SK-N-SH (cell line): ENCODE data around the gene KCNIP4. TPM values are rescaled to one million over a fixed set of nuclear protein-coding genes. Genes with fewer than 3 reads are reported as not detected.

Source experiments
- CTCF ChIA-PET: fragments of 300-600, 350-600 bp; formaldehyde crosslinking; extraction: SDS; loops from one replicate; lab custom pipeline; 2021; lab: Yijun Ruan, JAX
- POLR2A ChIA-PET: fragments of 350-600 bp; sonication (Branson Sonifier 250); formaldehyde crosslinking; extraction: SDS; loops from one replicate; lab custom pipeline; 2020; ENCODE audit warnings: antibody characterized with exemption, inconsistent platforms; lab: Yijun Ruan, JAX
- DNase-seq: peaks from one replicate; pipeline ENCODE4 v3.0.0; 2012
- H2AFZ ChIP-seq: fragments of 200-600 bp; sonication (generic); 2 replicates; pipeline ENCODE4 v1.8.1; 2016; ENCODE audit warnings: antibody characterized with exemption, mild to moderate bottlenecking, low read depth
- H3F3A ChIP-seq: fragments of 200-600 bp; sonication (generic); replicated peaks from 2 replicates; pipeline ENCODE3; 2016; ENCODE audit warnings: antibody characterized with exemption, mild to moderate bottlenecking; ENCODE audit not compliant: insufficient read depth
- H3K27ac ChIP-seq, 2 experiments: fragments of 200-500 bp in 1 of 2; fragments of 200-600 bp in 1 of 2; sonication (Bioruptor generic) in 1 of 2; sonication (generic), shearing (Covaris generic) in 1 of 2; 2 replicates each; pipeline versions ENCODE4 v1.5.1 to v1.6.1; 2014 to 2016; ENCODE audit warnings: low read depth in 2 of 2, inconsistent platforms in 1 of 2, low read length in 1 of 2, mild to moderate bottlenecking in 1 of 2, mixed read lengths in 1 of 2
- H3K27me3 ChIP-seq: fragments of 200-600 bp; sonication (generic), shearing (Covaris generic); 2 replicates; pipeline ENCODE4 v1.6.1; 2016; ENCODE audit warnings: mixed run types; ENCODE audit not compliant: insufficient read depth
- H3K36me3 ChIP-seq, 2 experiments: fragments of 200-500 bp in 1 of 2; fragments of 200-600 bp in 1 of 2; sonication (Bioruptor generic) in 1 of 2; sonication (generic) in 1 of 2; replicated peaks in 1 of 2; 2 replicates each; pipeline versions ENCODE3 to v1.5.1; 2014 to 2016; ENCODE audit warnings: low read length in 1 of 2, mild to moderate bottlenecking in 1 of 2; ENCODE audit not compliant: insufficient read depth in 2 of 2, control insufficient read depth in 1 of 2
- H3K4me1 ChIP-seq, 2 experiments: fragments of 200-500 bp in 1 of 2; fragments of 200-600 bp in 1 of 2; sonication (Bioruptor generic) in 1 of 2; sonication (generic), shearing (Covaris generic) in 1 of 2; 2 replicates each; pipeline versions ENCODE4 v1.5.1 to v1.6.1; 2014 to 2016; ENCODE audit warnings: low read depth in 1 of 2, low read length in 1 of 2, mixed run types in 1 of 2; ENCODE audit not compliant: insufficient read depth in 2 of 2, control insufficient read depth in 1 of 2
- H3K4me2 ChIP-seq: fragments of 200-600 bp; sonication (generic), shearing (Covaris generic); 2 replicates; pipeline ENCODE4 v1.6.1; 2017; ENCODE audit warnings: mixed run types
- H3K4me3 ChIP-seq, 2 experiments: fragments of 200-500 bp in 1 of 2; fragments of 200-600 bp in 1 of 2; sonication (Bioruptor generic) in 1 of 2; sonication (generic), shearing (Covaris generic) in 1 of 2; 2 replicates each; pipeline versions ENCODE4 v1.5.1 to v1.8.1; 2014 to 2016; ENCODE audit warnings: low read depth in 2 of 2, inconsistent platforms in 1 of 2, low read length in 1 of 2, mild to moderate bottlenecking in 1 of 2, mixed read lengths in 1 of 2, moderate library complexity in 1 of 2
- H3K79me2 ChIP-seq: fragments of 200-600 bp; sonication (generic); 2 replicates; pipeline ENCODE4 v1.8.1; 2017; ENCODE audit warnings: mild to moderate bottlenecking; ENCODE audit not compliant: insufficient read depth
- H3K9ac ChIP-seq: fragments of 200-600 bp; sonication (generic); 2 replicates; pipeline ENCODE4 v1.6.1; 2017; ENCODE audit warnings: mixed run types
- H3K9me2 ChIP-seq: fragments of 200-600 bp; sonication (generic); 2 replicates; pipeline ENCODE4 v1.6.1; 2017; ENCODE audit warnings: mixed run types
- H3K9me3 ChIP-seq: fragments of 200-600 bp; sonication (generic); 2 replicates; pipeline ENCODE4 v1.6.1; 2017; ENCODE audit warnings: mixed run types, mild to moderate bottlenecking, moderate library complexity
- H4K20me1 ChIP-seq: fragments of 200-600 bp; sonication (generic); 2 replicates; pipeline ENCODE4 v1.6.1; 2017; ENCODE audit warnings: mild to moderate bottlenecking, mixed run types; ENCODE audit not compliant: insufficient read depth
- CHD2 ChIP-seq: fragments of 150-350 bp; IDR thresholded peaks from 2 replicates; pipeline ENCODE4 v1.6.1; 2018; ENCODE audit warnings: low read length; ENCODE audit not compliant: partially characterized antibody
- EP300 ChIP-seq, 2 experiments: IDR thresholded peaks; 2 replicates each; pipeline versions ENCODE4 v1.4.0 to v1.6.1; 2012; ENCODE audit warnings: borderline replicate concordance in 1 of 2, low read depth in 1 of 2, low read length in 1 of 2
- FOXJ3 ChIP-seq: sonication (generic); formaldehyde crosslinking; IDR thresholded peaks from 2 replicates; pipeline ENCODE4 v1.5.1; 2020; ENCODE audit warnings: mild to moderate bottlenecking, missing genetic modification reagents
- FOXM1 ChIP-seq: IDR thresholded peaks from 2 replicates; pipeline ENCODE4 v1.4.0; 2012; ENCODE audit warnings: low read depth, mild to moderate bottlenecking
- IRF3 ChIP-seq: fragments of 150-350 bp; IDR thresholded peaks from 2 replicates; pipeline ENCODE4 v1.6.1; 2016; ENCODE audit warnings: mild to moderate bottlenecking, low read depth, low read length
- JUND ChIP-seq: IDR thresholded peaks from 2 replicates; pipeline ENCODE4 v1.4.0; 2012
- MEF2A ChIP-seq: IDR thresholded peaks from 2 replicates; pipeline ENCODE4 v1.4.0; 2012; ENCODE audit warnings: low read depth, borderline replicate concordance
- POLR2AphosphoS5 ChIP-seq: IDR thresholded peaks from 2 replicates; pipeline ENCODE4 v1.6.1; 2012; ENCODE audit warnings: low read depth, low read length
- RCOR1 ChIP-seq: fragments of 150-350 bp; IDR thresholded peaks from 2 replicates; pipeline ENCODE4 v1.6.1; 2017; ENCODE audit warnings: antibody characterized with exemption, low read length
- RFX5 ChIP-seq: IDR thresholded peaks from 2 replicates; pipeline ENCODE4 v1.6.1; 2012; ENCODE audit warnings: mild to moderate bottlenecking, improper control_type of control experiment, low read length
- RXRA ChIP-seq: IDR thresholded peaks from 2 replicates; pipeline ENCODE4 v1.4.0; 2012; ENCODE audit warnings: low read depth, mild to moderate bottlenecking, borderline replicate concordance
- SIN3A ChIP-seq: IDR thresholded peaks from 2 replicates; pipeline ENCODE4 v1.6.1; 2012; ENCODE audit warnings: low read depth, mild to moderate bottlenecking, low read length, moderate library complexity, borderline replicate concordance
- SMC3 ChIP-seq: IDR thresholded peaks from 2 replicates; pipeline ENCODE4 v1.6.1; 2012; ENCODE audit warnings: low read depth, low read length, improper control_type of control experiment
- TEAD4 ChIP-seq: IDR thresholded peaks from 2 replicates; pipeline ENCODE4 v1.4.0; 2012; ENCODE audit warnings: mild to moderate bottlenecking, borderline replicate concordance; ENCODE audit not compliant: insufficient read depth
- USF1 ChIP-seq: IDR thresholded peaks from 2 replicates; pipeline ENCODE4 v1.4.0; 2012; ENCODE audit warnings: low read depth, borderline replicate concordance
- YY1 ChIP-seq: IDR thresholded peaks from 2 replicates; pipeline ENCODE4 v1.4.0; 2012; ENCODE audit warnings: low read depth, mild to moderate bottlenecking
- WGBS: methylation state at CpG from one replicate; pipeline ENCODE4 v1.1.6; 2017; ENCODE audit warnings: low lambda C conversion rate; 5-methylcytosine and 5-hydroxymethylcytosine counted together
- polyA plus RNA-seq, 3 experiments: library from polyadenylated mRNA; depleted of rRNA; stranded (reverse); fragments of >200 nt; gene quantifications; 2 replicates each; pipeline ENCODE4 v1.2.3, GENCODE V29; 2012
- TF ChIP-seq, protein P1 (sequence below): fragments of 150-350 bp; IDR thresholded peaks from 2 replicates; pipeline ENCODE4 v1.6.1; 2017; ENCODE audit warnings: antibody characterized with exemption, low read length, low read depth, borderline replicate concordance
- TF ChIP-seq, protein P2 (sequence below): IDR thresholded peaks from 2 replicates; pipeline ENCODE4; 2012
- TF ChIP-seq, protein P3 (sequence below): IDR thresholded peaks from 2 replicates; pipeline ENCODE4 v1.6.1; 2012; ENCODE audit warnings: mild to moderate bottlenecking, low read depth, low read length, moderate library complexity

KCNIP4 gene
- polyA plus RNA-seq, 1 of the 3 experiments (the other 2 are of a cell fraction) = 0.18 TPM

DNA sequence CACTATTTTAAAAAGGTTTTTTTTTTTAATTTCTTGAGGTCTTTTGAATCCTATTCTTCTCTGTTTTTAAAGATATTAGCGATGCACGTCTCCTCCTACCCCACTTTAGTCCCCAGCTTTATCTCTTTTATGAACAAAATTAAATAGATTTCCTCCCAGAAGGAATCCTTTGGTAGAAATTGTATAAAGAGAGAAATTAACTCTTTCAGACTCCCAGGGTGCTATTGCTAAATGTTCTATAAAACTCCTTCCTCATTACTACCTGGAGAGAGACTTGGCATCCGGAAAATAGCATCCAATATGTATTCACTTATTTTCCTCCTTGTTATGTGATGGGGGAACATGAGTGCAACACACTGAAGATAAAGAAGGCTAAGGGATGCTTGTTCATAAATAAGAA, 1264.8 kb downstream of the KCNIP4 start:
- H3K9me2 ChIP-seq = no peaks in the 10 kb centered on the region
- TF ChIP-seq IRF3 (no peak), EP300 (IDR thresholded peaks at IDR 0.05; ENCODE audit: borderline replicate concordance in 1 of 2, low read depth in 1 of 2, low read length in 1 of 2) (no peak), MEF2A (no peak), RXRA (no peak), FOXM1 (no peak), YY1 (no peak), TEAD4 (no peak), FOXJ3 (CRISPR knock-in tag) (no peak), SMC3 (no peak), RFX5 (no peak), JUND (no peak), CHD2 (no peak), POLR2AphosphoS5 (no peak), USF1 (no peak), RCOR1 (no peak), SIN3A (no peak)
- TF ChIP-seq, protein P1, sequence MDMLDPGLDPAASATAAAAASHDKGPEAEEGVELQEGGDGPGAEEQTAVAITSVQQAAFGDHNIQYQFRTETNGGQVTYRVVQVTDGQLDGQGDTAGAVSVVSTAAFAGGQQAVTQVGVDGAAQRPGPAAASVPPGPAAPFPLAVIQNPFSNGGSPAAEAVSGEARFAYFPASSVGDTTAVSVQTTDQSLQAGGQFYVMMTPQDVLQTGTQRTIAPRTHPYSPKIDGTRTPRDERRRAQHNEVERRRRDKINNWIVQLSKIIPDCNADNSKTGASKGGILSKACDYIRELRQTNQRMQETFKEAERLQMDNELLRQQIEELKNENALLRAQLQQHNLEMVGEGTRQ = no peak
- TF ChIP-seq, protein P2, sequence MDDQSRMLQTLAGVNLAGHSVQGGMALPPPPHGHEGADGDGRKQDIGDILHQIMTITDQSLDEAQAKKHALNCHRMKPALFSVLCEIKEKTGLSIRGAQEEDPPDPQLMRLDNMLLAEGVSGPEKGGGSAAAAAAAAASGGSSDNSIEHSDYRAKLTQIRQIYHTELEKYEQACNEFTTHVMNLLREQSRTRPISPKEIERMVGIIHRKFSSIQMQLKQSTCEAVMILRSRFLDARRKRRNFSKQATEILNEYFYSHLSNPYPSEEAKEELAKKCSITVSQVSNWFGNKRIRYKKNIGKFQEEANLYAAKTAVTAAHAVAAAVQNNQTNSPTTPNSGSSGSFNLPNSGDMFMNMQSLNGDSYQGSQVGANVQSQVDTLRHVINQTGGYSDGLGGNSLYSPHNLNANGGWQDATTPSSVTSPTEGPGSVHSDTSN = no peak
- TF ChIP-seq, protein P3, sequence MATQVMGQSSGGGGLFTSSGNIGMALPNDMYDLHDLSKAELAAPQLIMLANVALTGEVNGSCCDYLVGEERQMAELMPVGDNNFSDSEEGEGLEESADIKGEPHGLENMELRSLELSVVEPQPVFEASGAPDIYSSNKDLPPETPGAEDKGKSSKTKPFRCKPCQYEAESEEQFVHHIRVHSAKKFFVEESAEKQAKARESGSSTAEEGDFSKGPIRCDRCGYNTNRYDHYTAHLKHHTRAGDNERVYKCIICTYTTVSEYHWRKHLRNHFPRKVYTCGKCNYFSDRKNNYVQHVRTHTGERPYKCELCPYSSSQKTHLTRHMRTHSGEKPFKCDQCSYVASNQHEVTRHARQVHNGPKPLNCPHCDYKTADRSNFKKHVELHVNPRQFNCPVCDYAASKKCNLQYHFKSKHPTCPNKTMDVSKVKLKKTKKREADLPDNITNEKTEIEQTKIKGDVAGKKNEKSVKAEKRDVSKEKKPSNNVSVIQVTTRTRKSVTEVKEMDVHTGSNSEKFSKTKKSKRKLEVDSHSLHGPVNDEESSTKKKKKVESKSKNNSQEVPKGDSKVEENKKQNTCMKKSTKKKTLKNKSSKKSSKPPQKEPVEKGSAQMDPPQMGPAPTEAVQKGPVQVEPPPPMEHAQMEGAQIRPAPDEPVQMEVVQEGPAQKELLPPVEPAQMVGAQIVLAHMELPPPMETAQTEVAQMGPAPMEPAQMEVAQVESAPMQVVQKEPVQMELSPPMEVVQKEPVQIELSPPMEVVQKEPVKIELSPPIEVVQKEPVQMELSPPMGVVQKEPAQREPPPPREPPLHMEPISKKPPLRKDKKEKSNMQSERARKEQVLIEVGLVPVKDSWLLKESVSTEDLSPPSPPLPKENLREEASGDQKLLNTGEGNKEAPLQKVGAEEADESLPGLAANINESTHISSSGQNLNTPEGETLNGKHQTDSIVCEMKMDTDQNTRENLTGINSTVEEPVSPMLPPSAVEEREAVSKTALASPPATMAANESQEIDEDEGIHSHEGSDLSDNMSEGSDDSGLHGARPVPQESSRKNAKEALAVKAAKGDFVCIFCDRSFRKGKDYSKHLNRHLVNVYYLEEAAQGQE = no peak
- no peaks in the 10 kb centered on the region for H3K9me3 ChIP-seq
- H3K27me3 ChIP-seq = no peaks in the 10 kb centered on the region
- no peak overlapping the region for H3K9ac ChIP-seq
- no peak for DNase-seq
- CTCF ChIA-PET = interaction anchor here (0.8 to 4.2 kb wide), 4 partner anchors 55 to 379 kb away, joined by 3 to 37 read pairs (median 16); no protein-coding TSS in a partner anchor
- H3K27ac ChIP-seq = no peak overlapping the region
- POLR2A ChIA-PET = no interaction called here
- H2AFZ ChIP-seq = no peak overlapping the region
- no peaks in the 10 kb centered on the region for H3K79me2 ChIP-seq
- H3F3A ChIP-seq = no peaks in the 10 kb centered on the region
- H3K4me2 ChIP-seq = no peak overlapping the region
- no peak overlapping the region for H3K4me3 ChIP-seq
- no peaks in the 10 kb centered on the region for H4K20me1 ChIP-seq
- no peaks in the 10 kb centered on the region for H3K36me3 ChIP-seq
- WGBS = 81% methylated on average over 3 of the region's 3 CpGs
- peaks cover 0 to 3% of the 10 kb centered on the region in 2 experiments; a peak in 2 of 4 replicates for H3K4me1 ChIP-seq
